Activated CD4-positive, alpha-beta T cell treated with anti-CD3 and anti-CD28 coated beads, Interleukin-2, amount 50 U/mL, for 24 hours (primary cell): Measurements from ENCODE around the gene MYOM1.
"Not testable (repeated sequence)": the region's sequence is repeated elsewhere in the genome, so short reads cannot be mapped to it uniquely, and the experiment has no call there.

Experiments used
- DNase-seq, 2 donors: peaks; one replicate each; pipeline ENCODE4 v3.0.0-alpha.2; 2020; ENCODE audit warnings: low read depth in 1 of 2, low spot score in 1 of 2

The MYOM1 gene

GRCh38 chr18:3092727-3093126 is 127.0 kb downstream of the MYOM1 start:
- DNase-seq, result no peak

DNA sequence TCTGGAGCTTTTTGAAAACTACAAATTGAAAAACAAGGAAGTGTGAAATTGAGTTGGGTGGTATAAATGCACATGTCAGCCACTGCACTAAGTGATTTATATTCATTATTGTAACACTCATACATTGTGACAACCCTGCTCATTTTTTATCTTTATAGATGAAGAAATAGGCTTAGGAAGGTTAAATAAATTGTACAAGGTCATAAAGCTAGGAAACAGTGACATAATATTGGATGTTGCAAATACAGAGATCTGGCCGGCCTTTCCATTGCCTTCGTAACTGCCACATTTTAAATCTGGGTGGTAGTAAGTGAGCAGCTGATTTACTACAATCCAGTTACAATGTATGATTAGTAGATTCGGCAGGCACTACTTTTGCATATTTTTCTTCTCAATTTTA is 130.2 kb downstream of the MYOM1 start:
- DNase-seq, result no peak

DNA sequence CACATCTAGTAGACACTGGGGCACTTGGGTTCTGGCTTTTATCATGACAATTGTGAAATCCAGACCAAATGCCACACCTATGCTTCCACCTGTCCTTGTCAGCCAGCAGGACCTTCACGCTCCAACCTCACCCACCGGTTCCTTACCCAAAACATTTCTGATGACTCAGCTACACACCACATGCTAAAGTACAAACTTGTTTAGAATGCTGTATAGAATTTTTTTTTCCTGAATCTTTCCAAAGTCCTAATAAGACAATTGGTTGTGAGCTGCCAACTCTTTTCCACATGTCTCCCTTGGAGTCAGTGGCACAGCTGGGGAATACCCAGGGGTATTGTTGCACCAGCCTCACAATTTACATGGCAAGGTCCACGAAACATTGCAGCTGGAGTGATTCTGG is 131.3 kb downstream of the MYOM1 start:
- DNase-seq, result no peak

DNA sequence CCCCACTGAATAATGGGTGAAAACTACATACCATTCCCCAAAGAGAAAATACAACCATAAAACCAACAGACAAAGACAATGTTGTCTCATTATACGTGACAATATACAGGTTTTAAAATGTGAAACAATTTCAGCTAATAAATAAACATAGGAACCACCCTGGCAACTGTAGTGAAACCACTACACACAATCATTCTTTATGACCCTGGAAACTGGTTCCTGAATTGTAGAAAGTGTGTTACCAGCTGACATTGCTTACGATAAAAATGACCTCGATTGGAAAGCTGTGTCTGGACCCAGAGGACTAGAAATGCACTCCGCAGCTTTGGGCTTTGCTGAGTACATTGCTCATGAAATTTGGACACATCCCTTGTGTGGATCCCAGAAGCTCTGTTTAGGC is 132.9 kb downstream of the MYOM1 start:
- no peak for DNase-seq

DNA sequence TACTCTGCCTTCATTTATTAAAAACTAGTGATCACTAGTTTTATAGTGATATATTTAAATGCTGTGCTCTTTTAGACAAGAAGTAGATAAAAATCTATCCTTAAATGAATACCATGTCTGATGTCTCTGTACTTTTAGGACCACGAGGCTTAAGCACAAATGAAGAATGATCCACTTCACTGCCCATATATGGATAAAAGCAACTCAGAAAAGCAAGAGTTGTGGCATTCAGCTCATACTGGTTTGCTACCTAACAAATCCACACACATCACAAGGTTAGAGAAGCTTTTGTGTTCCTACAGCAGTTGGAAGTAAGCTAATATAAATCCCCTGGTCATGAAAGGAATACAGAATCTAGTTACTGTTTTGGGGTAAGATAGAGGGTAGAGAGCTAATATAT is 134.2 kb downstream of the MYOM1 start:
- DNase-seq, result no peak

GRCh38 chr18:3084206-3084605 is 135.6 kb downstream of the MYOM1 start:
- no peak for DNase-seq

DNA sequence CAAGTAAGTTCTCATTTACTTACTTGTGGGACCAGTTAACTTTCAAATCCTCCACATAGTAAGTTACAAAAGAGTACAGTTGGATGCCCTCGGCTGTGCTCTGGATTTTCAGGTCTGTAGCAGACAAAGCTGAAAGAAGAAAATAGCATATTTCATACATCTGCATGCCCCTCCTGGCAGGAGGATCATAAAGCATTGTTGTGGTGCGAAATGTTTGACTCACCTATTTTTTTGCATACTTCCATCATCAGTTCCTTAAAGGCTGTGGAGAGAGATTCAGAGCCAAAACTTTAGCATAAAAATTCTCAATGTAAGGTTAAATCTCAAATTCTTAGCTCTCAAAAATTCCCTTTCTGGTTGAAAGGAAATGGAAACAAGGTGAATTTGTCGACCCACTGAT is 136.0 kb downstream of the MYOM1 start:
- no peak for DNase-seq

- no peak for DNase-seq
These were observed 138.2 kb downstream of the MYOM1 start for GRCh38 chr18:3081584-3081991.

DNA sequence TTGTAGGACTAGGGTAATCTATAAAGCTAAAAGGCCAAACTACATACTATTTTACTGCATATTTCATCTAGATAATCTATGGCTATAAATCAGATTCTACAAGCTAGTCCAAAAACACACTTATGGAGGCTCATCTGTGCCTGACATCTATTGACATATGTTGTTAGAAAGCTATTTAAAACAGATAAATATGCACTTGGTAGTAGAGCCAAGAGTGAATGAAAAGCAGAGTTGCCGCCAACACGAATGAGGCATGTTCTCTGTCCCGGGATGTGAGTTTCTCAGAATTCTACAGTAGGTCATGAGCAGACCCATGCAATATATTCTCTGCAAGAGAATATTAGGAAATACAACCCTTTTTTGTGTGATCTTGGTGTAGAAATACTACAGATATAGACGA is 140.1 kb downstream of the MYOM1 start:
- DNase-seq, result no peak

GRCh38 chr18:3075491-3075890 is 144.3 kb downstream of the MYOM1 start:
- no peak for DNase-seq

DNA sequence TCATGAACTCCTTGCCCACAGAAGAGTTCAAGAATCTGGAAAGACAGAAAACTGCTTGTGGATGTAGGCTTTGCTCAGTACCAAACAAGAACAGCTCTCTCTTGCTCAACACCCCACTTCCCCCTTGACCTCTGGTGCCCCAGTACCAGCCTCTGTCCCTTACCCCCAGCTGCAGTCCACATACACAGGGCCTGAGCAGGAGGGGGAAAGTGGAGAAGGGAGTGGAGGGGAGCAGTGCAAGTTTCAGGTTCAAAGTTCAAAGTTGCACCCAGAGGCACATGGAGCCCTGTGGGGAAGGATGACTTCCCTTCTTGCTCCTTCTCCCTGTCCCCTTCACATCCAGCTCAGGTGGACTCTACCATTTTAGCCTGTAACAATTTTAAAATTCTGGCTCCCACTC is 145.7 kb downstream of the MYOM1 start:
- no peak for DNase-seq

DNA sequence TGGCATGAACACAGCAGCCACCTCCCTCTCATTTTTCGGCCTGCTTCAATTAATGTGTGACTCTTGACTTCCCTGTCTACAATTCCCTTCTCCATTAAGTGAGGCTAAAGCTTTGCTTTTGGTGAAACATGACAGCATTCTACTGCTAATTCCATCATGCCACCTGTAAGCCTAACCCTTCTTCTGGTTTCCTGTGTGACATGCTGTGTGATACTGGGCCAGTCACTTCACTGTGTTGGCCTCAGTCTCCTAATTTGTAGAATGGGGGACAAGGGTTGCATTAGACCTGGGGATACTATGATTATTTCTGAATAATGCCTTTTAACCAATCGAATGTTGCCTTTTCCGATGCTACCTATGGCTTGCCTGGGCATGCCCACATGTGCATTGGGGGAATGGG is 146.4 kb downstream of the MYOM1 start:
- not testable (repeated sequence) for DNase-seq

- DNase-seq, result no peak
These were observed 148.1 kb downstream of the MYOM1 start for GRCh38 chr18:3071676-3072075.

DNA sequence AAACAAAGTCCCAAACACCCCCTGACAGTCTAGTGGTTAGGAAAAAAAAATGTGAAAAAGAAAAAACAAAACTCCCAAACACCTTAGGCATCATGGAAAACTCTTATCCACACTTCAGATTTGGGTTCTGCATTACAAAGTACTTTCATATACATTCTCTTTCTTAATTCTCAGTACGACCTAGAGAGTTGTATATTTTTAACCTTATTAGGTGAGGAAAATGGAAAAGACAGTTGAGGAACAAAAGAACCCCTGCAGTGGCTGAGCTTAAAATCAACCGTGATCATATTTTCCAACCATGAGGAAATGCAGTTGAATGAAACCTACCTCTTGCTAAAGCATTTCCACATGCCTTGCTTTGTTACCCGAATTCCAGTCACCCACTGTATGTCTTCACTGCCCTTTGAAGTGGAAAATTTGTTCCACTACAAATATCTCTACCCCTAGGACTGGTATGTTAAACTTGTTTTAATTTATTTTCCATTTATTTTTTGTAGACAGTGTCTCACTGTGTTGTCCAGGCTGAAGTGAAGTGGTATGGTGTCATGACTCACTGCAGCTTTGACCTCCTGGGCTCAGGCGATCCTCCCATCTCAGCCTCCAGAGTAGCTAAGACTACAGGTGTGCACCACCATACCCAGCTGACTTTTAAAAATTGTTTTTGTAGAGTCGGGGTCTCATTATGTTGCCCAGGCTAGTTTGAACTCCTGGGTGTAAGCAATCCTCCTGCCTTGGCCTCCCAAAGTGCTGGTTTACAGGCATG is 149.9 kb downstream of the MYOM1 start:
- DNase-seq, result no peak

DNA sequence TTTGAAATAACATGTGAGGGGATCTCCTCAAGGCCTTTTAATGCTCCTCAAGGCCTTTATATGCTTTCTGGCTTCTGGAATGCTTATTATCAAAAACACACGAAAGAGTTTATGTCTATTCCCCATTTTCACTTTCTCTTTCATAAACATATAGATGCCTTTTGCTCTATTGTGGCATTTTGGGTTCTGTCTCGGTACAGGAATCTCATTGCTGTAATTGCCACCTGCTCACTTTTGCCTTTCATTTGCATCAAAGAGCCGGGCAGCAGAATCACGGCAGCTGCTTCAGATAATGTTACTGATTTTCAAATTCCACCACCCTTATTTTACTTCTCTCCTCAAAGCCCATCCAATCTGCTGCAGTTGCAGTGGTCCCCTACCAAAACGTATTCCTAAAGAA is 152.0 kb downstream of the MYOM1 start:
- no peak for DNase-seq

DNA sequence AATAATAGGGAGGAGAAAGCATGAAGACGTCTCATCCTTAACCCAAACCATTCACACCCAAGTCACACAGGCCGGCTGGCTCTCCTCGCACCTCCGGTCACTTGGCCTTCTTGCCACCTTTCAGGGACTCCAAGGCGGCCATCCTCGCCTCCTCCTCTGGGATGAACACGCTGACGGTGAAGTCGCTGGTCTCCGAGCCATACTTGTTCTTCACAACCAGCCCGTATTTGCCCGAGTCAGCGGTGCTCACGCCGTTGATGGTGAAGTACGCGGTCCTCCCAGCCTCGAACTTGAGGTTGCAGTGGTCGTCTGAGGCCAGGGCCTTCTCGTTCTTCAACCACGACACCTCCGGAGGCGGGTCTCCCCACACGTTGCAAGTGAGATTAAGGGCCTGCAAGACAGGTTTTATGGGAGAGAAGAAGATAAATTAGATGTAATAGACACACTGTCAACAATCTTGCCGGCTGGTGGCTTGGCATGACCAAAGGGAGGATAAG is 152.6 kb downstream of the MYOM1 start:
- no peak for DNase-seq

- DNase-seq, result no peak
These were observed 153.2 kb downstream of the MYOM1 start for GRCh38 chr18:3066341-3067110.

DNA sequence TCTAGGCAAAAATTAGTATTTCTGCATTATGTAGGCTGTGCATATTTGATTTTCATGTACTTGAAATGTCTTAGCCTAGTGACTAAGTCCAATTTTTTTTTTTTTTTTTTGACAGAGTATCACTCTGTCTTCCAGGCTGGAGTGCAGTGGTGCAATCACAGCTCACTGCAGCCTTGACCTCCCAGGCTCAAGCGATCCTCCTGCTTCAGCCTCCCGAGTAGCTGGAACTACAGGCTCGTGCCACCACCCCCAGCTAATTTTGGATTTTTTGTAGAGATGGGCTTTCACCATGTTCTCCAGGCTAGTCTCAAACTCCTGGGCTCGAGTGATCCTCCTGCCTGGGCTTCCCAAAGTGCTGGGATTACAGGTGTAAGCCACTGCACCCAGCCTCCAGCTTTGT is 156.0 kb downstream of the MYOM1 start:
- not testable (repeated sequence) for DNase-seq

GRCh38 chr18:3062798-3063680 is 156.7 kb downstream of the MYOM1 start:
- peak; percentile 26 to 50 for DNase-seq

- DNase-seq, result peak in 1 of 2 donors; percentile 52
These were observed 158.0 kb downstream of the MYOM1 start for GRCh38 chr18:3061581-3062312.
